ENCODE results near the gene WNT3A.

DNA sequence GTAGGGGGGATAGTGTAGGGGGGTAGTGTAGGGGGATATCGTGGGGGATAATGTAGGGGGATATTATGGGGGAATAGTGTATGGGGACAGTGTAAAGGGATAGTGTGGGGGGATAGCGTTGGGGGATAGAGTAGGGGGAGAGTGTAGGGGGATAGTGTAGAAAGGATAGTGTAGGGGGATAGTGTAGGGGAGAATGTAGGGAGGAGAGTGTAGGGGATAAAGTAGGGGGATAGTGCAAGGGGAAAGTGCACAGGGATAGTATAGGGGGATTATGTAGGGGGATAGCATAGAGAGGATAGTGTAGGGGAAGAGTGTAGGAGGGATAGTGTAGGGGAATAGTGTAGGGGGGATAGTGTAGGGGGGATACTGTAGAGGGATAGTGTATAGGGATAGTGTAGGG is 63.4 kb downstream of the WNT3A start:
- TF ChIP-seq POLR2A (IDR thresholded peaks at IDR 0.05) = no peak
- no peak for TF ChIP-seq CTCF (IDR thresholded peaks at IDR 0.05 in 8 of 11, conservative IDR thresholded peaks at IDR 0.05 in 3 of 11)

Data from spleen (tissue), 7 donors.